HL-60 (cell line): Measurements from ENCODE around the gene STAG3.

Experiments
- GABPA ChIP-seq: IDR thresholded peaks from 2 replicates; pipeline ENCODE4 v1.6.1; 2012; ENCODE audit warnings: low read depth
- TF ChIP-seq, protein P1 (sequence below): IDR thresholded peaks from one replicate; pipeline ENCODE4 v1.5.1; 2011; ENCODE audit warnings: low read length, control low read depth, inconsistent platforms; ENCODE audit not compliant: insufficient read depth
- TF ChIP-seq, protein P2 (sequence below): IDR thresholded peaks from 2 replicates; pipeline ENCODE4 v1.6.1; 2012; ENCODE audit warnings: low read depth; ENCODE audit not compliant: insufficient replicate concordance

DNA sequence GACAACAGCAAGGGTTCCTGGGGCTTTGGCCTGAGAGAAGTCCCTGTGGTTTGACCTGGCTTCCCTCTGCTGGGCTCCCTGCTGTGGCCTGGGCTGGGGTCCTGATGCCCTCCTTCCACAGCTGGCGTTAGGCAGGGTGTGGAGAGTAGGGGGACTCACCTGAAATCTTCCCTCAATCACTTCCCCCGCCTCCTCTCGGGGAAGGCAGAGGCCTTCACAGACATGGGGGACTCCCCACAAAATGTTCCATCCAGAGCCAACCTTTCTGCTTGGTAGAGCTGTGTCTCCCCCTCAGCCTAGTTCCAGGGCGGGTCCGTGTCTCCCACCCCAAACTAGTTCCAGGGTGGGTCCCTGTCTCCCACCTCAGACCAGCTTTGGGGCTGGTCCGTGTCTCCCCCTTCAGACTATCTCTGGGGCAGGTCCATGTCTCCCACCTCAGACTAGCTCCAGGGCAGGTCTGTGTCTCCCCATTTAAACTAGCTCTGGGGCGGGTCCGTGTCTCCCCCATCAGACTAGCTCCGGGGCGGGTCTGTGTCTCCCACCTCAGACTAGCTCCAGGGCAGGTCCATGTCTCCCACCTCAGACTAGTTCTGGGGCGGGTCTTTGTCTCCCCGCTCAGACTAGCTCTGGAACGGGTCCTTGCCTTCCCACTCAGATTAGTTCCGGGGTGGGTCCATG, 44.2 kb downstream of the STAG3 start:
- TF ChIP-seq, protein P1, sequence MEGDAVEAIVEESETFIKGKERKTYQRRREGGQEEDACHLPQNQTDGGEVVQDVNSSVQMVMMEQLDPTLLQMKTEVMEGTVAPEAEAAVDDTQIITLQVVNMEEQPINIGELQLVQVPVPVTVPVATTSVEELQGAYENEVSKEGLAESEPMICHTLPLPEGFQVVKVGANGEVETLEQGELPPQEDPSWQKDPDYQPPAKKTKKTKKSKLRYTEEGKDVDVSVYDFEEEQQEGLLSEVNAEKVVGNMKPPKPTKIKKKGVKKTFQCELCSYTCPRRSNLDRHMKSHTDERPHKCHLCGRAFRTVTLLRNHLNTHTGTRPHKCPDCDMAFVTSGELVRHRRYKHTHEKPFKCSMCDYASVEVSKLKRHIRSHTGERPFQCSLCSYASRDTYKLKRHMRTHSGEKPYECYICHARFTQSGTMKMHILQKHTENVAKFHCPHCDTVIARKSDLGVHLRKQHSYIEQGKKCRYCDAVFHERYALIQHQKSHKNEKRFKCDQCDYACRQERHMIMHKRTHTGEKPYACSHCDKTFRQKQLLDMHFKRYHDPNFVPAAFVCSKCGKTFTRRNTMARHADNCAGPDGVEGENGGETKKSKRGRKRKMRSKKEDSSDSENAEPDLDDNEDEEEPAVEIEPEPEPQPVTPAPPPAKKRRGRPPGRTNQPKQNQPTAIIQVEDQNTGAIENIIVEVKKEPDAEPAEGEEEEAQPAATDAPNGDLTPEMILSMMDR: no peak
- no peak for TF ChIP-seq GABPA
- TF ChIP-seq, protein P2, sequence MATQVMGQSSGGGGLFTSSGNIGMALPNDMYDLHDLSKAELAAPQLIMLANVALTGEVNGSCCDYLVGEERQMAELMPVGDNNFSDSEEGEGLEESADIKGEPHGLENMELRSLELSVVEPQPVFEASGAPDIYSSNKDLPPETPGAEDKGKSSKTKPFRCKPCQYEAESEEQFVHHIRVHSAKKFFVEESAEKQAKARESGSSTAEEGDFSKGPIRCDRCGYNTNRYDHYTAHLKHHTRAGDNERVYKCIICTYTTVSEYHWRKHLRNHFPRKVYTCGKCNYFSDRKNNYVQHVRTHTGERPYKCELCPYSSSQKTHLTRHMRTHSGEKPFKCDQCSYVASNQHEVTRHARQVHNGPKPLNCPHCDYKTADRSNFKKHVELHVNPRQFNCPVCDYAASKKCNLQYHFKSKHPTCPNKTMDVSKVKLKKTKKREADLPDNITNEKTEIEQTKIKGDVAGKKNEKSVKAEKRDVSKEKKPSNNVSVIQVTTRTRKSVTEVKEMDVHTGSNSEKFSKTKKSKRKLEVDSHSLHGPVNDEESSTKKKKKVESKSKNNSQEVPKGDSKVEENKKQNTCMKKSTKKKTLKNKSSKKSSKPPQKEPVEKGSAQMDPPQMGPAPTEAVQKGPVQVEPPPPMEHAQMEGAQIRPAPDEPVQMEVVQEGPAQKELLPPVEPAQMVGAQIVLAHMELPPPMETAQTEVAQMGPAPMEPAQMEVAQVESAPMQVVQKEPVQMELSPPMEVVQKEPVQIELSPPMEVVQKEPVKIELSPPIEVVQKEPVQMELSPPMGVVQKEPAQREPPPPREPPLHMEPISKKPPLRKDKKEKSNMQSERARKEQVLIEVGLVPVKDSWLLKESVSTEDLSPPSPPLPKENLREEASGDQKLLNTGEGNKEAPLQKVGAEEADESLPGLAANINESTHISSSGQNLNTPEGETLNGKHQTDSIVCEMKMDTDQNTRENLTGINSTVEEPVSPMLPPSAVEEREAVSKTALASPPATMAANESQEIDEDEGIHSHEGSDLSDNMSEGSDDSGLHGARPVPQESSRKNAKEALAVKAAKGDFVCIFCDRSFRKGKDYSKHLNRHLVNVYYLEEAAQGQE: no peak
